Spinal cord (tissue), 10 donors: ENCODE measurements around the gene NUTF2. TPM values are rescaled to one million over a fixed set of nuclear protein-coding genes. Genes with fewer than 3 reads are reported as not detected.
"Not testable (repeated sequence)": the region's sequence is repeated elsewhere in the genome, so short reads cannot be mapped to it uniquely, and the experiment has no call there.

Source experiments
- DNase-seq, 6 donors: peaks; one replicate each; pipeline versions ENCODE4 v3.0.0 to v3.0.0-alpha.2; 2013 to 2015; ENCODE audit warnings: low spot score in 6 of 6, low read depth in 4 of 6
- H3K27ac ChIP-seq: one replicate; pipeline ENCODE4 v1.5.1; 2013; ENCODE audit warnings: low read depth, low read length, control low read depth
- H3K27me3 ChIP-seq: one replicate; pipeline ENCODE4 v1.6.1; 2013; ENCODE audit warnings: low read length; ENCODE audit not compliant: control insufficient read depth, insufficient read depth
- H3K36me3 ChIP-seq: one replicate; pipeline ENCODE4 v1.6.1; 2013; ENCODE audit warnings: low read length; ENCODE audit not compliant: control insufficient read depth, insufficient read depth
- H3K4me1 ChIP-seq: one replicate; pipeline ENCODE4 v1.6.1; 2013; ENCODE audit warnings: low read length; ENCODE audit not compliant: control insufficient read depth, insufficient read depth
- H3K4me3 ChIP-seq: one replicate; pipeline ENCODE4 v1.5.1; 2013; ENCODE audit warnings: low read depth, low read length, control low read depth
- H3K9me3 ChIP-seq: one replicate; pipeline ENCODE4 v1.6.1; 2013; ENCODE audit warnings: low read length; ENCODE audit not compliant: control insufficient read depth, insufficient read depth
- WGBS: methylation state at CpG from one replicate; pipeline ENCODE4 v1.1.5; 2013; ENCODE audit warnings: missing lambda C conversion rate; ENCODE audit not compliant: insufficient coverage; 5-methylcytosine and 5-hydroxymethylcytosine counted together
- polyA plus RNA-seq, 2 donors: library from polyadenylated mRNA; unstranded; fragments of 120-200 nt; gene quantifications; one replicate each; pipeline ENCODE4 v1.2.1, GENCODE V29; 2013; ENCODE audit not compliant: insufficient read length in 2 of 2
- total RNA-seq, 2 donors: library from RNA; depleted of rRNA in 1 of 2; stranded (reverse); fragments of 120-200 nt in 1 of 2; fragments of >200 nt in 1 of 2; gene quantifications; one replicate each; pipeline versions ENCODE4 v1.2.3 to v1.2.4, GENCODE V29; 2013 to 2014
- donor health status: healthy.

NUTF2 gene
- total and polyA plus RNA-seq, 4 donors = 47.7 to 150 (median 110) TPM

DNA sequence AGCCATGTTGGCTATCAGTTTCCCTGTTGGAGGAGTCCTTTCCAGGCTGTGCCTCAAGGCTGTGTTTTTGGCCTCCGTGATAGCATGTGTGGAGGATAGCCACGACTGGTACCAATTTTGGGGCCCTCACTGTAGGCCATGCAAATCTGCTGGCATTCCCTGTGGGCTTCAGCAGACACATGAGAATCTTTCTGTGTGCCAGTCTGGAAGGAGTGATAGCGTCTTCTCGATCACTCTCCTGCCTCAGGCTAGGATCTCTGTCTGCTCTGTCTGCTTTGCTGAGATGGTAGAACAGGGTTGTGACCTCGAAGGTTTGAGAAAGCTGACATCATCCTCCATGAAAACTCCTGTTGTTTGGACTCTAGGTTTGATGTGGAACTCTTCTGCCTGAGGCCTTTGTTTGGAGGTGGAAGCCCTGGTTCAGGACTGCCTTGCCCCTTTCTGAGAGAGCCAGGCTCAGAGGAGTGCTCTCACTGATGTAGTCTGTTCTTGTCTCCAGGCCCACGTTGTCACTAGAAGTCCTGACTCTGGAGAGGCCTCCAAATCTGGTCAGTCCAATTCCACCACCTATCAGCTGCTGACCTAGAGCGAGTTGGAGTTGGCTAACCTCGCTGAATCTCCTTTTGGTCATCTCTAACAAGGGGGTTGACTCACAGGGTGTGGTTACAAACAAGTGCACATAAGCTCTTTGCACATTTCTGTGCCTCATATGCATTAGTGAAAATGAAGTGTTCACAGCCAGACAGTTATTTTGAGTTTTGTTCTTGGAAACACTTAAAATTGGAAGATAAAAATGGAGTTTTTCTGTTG is 14.1 kb downstream of the NUTF2 start:
- Histone ChIP-seq H3K27ac (no peak overlapping the region), H3K9me3 (no peaks in the 10 kb centered on the region), H3K36me3 (peaks cover 17% of the 10 kb centered on the region), H3K27me3 (no peaks in the 10 kb centered on the region), H3K4me1 (peaks cover 18% of the 10 kb centered on the region), H3K4me3 (no peak overlapping the region)
- 90% methylated on average over 7 of the region's 8 CpGs for WGBS
- no peak for DNase-seq

- WGBS = 95% methylated on average over 5 of the region's 6 CpGs
- no peak overlapping the region for H3K4me3 ChIP-seq
- no peak for DNase-seq
- peaks cover 26% of the 10 kb centered on the region for H3K36me3 ChIP-seq
- no peaks in the 10 kb centered on the region for H3K27me3 ChIP-seq
- peaks cover 15% of the 10 kb centered on the region for H3K4me1 ChIP-seq
- no peaks in the 10 kb centered on the region for H3K9me3 ChIP-seq
- H3K27ac ChIP-seq = no peak overlapping the region
These were observed 15.1 kb downstream of the NUTF2 start for GRCh38 chr16:67861877-67862276.

GRCh38 chr16:67862623-67863583 is 16.2 kb downstream of the NUTF2 start:
- H3K4me3 ChIP-seq = no peak overlapping the region
- 75% methylated on average over 6 of the region's 11 CpGs for WGBS
- no peak overlapping the region for H3K27ac ChIP-seq
- H3K4me1 ChIP-seq = peaks cover 5% of the 10 kb centered on the region
- no peak for DNase-seq
- H3K36me3 ChIP-seq = peaks cover 36% of the 10 kb centered on the region
- H3K9me3 ChIP-seq = no peaks in the 10 kb centered on the region
- H3K27me3 ChIP-seq = no peaks in the 10 kb centered on the region

DNA sequence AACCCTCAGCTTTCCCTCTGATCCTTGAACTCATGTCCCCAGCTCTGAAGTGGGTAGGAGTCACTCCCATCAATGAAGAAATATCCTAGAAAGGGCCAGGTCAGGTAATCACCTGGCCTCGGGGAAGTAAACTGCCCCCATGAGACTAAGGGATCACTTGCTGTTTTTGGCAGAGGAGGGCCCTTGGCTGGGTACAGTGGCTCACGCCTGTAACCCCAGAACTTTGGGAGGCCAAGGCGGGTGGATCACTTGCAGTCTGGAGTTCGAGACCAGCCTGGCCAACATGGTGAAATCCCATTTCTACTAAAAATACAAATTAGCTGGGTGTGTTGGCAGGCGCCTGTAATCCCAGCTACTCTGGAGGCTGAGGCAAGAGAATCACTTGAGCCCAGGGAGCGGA is 17.3 kb downstream of the NUTF2 start:
- H3K27me3 ChIP-seq, H3K27ac ChIP-seq, H3K4me1 ChIP-seq, DNase-seq, H3K9me3 ChIP-seq, H3K4me3 ChIP-seq: not testable (repeated sequence)
- 100% methylated on average over 1 of the region's 6 CpGs for WGBS
- peaks cover 47% of the 10 kb centered on the region for H3K36me3 ChIP-seq

GRCh38 chr16:67864594-67864993 is 17.9 kb downstream of the NUTF2 start:
- no peaks in the 10 kb centered on the region for H3K9me3 ChIP-seq
- no peaks in the 10 kb centered on the region for H3K27me3 ChIP-seq
- no peak overlapping the region for H3K4me3 ChIP-seq
- DNase-seq = no peak
- H3K36me3 ChIP-seq = peaks cover 51% of the 10 kb centered on the region
- H3K27ac ChIP-seq = no peak overlapping the region
- H3K4me1 ChIP-seq = peaks cover 5% of the 10 kb centered on the region
- 50% methylated on average over 2 of the region's 2 CpGs for WGBS

GRCh38 chr16:67865318-67865717 is 18.6 kb downstream of the NUTF2 start:
- no peaks in the 10 kb centered on the region for H3K27me3 ChIP-seq
- no peak overlapping the region for H3K4me3 ChIP-seq
- peaks cover 56% of the 10 kb centered on the region for H3K36me3 ChIP-seq
- 88% methylated on average over 2 of the region's 2 CpGs for WGBS
- H3K4me1 ChIP-seq = peaks cover 5% of the 10 kb centered on the region
- H3K27ac ChIP-seq = no peak overlapping the region
- no peaks in the 10 kb centered on the region for H3K9me3 ChIP-seq
- DNase-seq = no peak

DNA sequence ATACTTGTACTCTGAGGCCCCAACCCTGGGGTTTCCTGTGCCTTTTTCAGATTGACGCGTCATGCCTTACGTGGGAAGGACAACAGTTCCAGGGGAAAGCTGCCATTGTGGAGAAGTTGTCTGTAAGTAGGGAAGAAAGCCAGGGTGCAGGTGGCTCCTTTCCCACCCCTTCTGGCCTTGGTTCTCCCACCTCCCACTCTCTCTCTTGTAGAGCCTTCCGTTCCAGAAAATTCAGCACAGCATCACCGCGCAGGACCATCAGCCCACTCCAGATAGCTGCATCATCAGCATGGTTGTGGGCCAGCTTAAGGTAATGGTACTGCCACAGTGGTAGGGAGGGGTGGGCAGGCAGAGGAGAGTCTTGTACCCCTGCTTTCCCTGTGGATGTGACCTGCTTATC is 21.6 kb downstream of the NUTF2 start:
- Histone ChIP-seq H3K36me3 (peaks cover 57% of the 10 kb centered on the region), H3K27ac (no peak overlapping the region), H3K4me1 (peaks cover 12% of the 10 kb centered on the region), H3K9me3 (no peaks in the 10 kb centered on the region), H3K27me3 (no peaks in the 10 kb centered on the region), H3K4me3 (no peak overlapping the region)
- 89% methylated on average over 3 of the region's 6 CpGs for WGBS
- no peak for DNase-seq

DNA sequence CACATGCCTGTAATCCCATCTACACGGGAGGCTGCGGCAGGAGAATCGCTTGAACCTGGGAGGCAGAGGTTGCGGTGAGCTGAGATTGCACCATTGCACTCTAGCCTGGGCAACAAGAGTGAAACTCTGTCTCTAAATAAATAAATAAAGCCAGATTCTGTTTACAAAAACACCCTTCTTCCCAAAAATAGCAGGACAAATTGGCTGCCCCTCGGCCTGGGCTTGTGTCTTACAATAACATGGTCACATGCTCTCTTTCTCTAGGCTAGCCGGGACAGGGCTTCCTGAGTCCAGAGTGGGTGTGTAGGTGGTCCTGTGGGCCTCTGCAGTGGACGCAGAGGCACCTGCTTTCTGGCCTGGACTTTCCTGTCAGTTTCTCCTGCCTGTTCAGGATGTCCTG is 22.9 kb downstream of the NUTF2 start:
- Histone ChIP-seq H3K27me3 (no peaks in the 10 kb centered on the region), H3K9me3 (no peaks in the 10 kb centered on the region), H3K36me3 (peaks cover 57% of the 10 kb centered on the region), H3K27ac (no peak overlapping the region), H3K4me3 (no peak overlapping the region), H3K4me1 (peaks cover 19% of the 10 kb centered on the region)
- 87% methylated on average over 6 of the region's 7 CpGs for WGBS
- DNase-seq = no peak

GRCh38 chr16:67871256-67871655 is 24.5 kb downstream of the NUTF2 start:
- peaks cover 22% of the 10 kb centered on the region for H3K4me1 ChIP-seq
- no peaks in the 10 kb centered on the region for H3K27me3 ChIP-seq
- no peaks in the 10 kb centered on the region for H3K9me3 ChIP-seq
- peaks cover 55% of the 10 kb centered on the region for H3K36me3 ChIP-seq
- WGBS = 100% methylated on average over 1 of the region's 3 CpGs
- no peak overlapping the region for H3K4me3 ChIP-seq
- no peak overlapping the region for H3K27ac ChIP-seq
- no peak for DNase-seq
